AG04449 (cell line): ENCODE results near the gene FBXL4.
A peak's percentile ranks its signal among the peaks of the same experiment; 100 is the strongest.

Experiments
- CTCF ChIA-PET: fragments of 350-600 bp; formaldehyde crosslinking; extraction: SDS; loops from one replicate; lab custom pipeline; 2021; ENCODE audit warnings: antibody characterized with exemption; lab: Yijun Ruan, JAX
- POLR2A ChIA-PET: fragments of 400-600, 350-600 bp; formaldehyde crosslinking; extraction: SDS; loops from one replicate; lab custom pipeline; 2020; ENCODE audit warnings: antibody characterized with exemption, inconsistent platforms; lab: Yijun Ruan, JAX
- DNase-seq: peaks from one replicate; pipeline ENCODE4 v3.0.0-alpha.2; 2010; ENCODE audit warnings: low read depth, low spot score
- H3K4me3 ChIP-seq: 2 replicates; pipeline ENCODE4 v1.5.1; 2011; ENCODE audit warnings: low read depth, mild to moderate bottlenecking, control low read depth, low read length
- TF ChIP-seq, protein P1 (sequence below): IDR thresholded peaks from one replicate; pipeline ENCODE4 v1.5.1; 2011; ENCODE audit warnings: mild to moderate bottlenecking, moderate library complexity, low read length, control low read depth, inconsistent platforms; ENCODE audit not compliant: insufficient read depth; ENCODE audit errors: missing control alignments

FBXL4 gene

DNA sequence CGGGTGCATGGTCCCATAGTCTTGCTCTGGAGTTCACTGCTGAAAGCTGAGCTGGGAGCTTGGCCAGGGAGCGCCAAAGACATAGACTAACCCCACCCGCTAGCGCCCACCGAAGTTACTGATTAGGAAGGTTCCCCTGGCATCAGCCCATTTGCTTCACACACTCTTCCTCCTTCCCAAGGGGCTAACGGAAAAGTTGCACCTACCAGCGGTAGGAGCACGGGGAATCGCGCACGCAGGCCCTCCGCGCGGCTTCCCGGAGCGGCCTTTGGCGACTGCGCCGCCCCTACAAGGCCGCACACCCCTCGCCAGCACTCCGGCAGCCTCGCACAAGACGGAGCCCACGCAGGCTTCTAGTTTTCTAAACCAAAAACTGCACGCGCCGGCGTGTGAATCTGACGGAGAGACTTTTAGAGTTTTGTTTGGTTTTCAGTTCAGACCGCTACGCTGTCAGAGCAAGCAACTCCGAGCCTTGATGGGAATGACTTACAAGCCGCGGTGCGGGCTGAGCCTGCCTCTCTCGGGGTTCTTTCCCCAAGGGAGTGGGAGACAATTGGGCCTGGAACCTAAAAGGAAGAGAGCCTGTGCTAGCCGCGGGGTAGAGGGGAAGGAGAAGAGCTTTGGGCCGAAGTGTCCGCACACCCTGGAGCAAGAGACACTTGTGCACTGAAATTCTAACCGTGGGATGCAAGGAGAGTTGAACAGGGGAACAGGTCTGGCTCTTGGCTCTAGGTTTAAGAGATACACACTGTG, 114.3 kb downstream of the FBXL4 start:
- TF ChIP-seq, protein P1, sequence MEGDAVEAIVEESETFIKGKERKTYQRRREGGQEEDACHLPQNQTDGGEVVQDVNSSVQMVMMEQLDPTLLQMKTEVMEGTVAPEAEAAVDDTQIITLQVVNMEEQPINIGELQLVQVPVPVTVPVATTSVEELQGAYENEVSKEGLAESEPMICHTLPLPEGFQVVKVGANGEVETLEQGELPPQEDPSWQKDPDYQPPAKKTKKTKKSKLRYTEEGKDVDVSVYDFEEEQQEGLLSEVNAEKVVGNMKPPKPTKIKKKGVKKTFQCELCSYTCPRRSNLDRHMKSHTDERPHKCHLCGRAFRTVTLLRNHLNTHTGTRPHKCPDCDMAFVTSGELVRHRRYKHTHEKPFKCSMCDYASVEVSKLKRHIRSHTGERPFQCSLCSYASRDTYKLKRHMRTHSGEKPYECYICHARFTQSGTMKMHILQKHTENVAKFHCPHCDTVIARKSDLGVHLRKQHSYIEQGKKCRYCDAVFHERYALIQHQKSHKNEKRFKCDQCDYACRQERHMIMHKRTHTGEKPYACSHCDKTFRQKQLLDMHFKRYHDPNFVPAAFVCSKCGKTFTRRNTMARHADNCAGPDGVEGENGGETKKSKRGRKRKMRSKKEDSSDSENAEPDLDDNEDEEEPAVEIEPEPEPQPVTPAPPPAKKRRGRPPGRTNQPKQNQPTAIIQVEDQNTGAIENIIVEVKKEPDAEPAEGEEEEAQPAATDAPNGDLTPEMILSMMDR = no peak
- peak overlapping the region; percentile 59 for H3K4me3 ChIP-seq
- no peak for DNase-seq
- ChIA-PET CTCF (interaction anchor here (1.2 kb wide), 1 partner anchor 286 kb away, joined by 3 read pairs; no protein-coding TSS in a partner anchor), POLR2A (interaction anchor here (0.6 kb wide), 1 partner anchor 27 kb away, joined by 8 read pairs; no protein-coding TSS in a partner anchor)

DNA sequence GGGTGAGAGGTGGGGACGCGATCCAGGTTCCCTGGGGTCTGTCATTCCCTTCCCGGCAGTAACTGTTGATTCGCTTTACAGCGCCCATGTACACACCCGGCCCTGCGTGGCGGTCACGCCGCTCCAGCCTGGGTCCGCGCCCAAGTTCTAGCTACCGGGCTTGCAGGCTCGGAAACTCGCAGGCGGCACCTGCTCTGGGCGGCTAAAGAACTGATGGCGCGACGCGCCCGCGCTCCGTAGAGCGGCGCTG, 114.8 kb downstream of the FBXL4 start:
- TF ChIP-seq, protein P1 = no peak
- H3K4me3 ChIP-seq = peak overlapping the region; percentile 59
- POLR2A ChIA-PET = no interaction called here
- CTCF ChIA-PET = interaction anchor here (1.2 kb wide), 1 partner anchor 286 kb away, joined by 3 read pairs; no protein-coding TSS in a partner anchor
- no peak for DNase-seq

DNA sequence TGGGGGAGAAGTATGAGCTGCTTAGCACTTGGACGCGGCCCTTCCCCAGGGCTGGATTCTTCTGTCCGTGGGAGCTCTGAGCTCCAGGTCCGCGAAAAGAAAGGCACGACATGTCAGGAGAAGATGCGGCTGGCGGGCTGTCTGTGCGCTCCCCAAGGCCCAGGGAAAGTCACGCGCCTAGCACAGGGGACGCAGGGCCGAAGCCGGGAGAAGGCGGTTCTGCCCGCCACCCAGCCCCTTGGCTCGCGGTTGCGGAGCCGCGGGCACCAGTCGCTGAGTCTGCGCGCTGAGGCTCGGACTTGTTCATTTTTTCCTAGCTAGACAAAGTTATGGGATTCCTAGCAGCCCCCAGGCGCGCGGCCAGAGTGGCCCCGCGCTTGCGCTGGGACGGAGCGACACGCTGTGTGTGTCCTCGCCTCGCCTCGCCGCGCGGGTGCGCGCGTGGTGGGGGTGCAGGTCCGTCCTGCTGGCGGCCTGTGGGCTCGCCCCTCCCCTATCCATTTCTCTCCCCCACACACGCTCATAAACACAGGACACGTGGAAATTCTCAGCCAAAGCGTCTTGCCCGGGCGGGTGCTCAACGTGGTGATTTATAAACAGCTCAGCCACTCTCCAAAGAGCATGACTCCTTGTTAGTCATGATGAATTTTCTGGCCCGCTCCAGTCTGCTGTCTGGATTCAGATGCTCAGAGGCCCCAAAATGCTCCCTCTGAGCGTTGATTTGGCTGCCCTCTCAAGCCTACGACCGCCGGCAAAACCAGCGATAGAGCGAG, 115.3 kb downstream of the FBXL4 start:
- POLR2A ChIA-PET = no interaction called here
- TF ChIP-seq, protein P1 = no peak
- H3K4me3 ChIP-seq = peak overlapping the region; percentile 59
- peak; percentile 10 for DNase-seq
- CTCF ChIA-PET = interaction anchor here (1.2 kb wide), 1 partner anchor 287 kb away, joined by 3 read pairs; no protein-coding TSS in a partner anchor

DNA sequence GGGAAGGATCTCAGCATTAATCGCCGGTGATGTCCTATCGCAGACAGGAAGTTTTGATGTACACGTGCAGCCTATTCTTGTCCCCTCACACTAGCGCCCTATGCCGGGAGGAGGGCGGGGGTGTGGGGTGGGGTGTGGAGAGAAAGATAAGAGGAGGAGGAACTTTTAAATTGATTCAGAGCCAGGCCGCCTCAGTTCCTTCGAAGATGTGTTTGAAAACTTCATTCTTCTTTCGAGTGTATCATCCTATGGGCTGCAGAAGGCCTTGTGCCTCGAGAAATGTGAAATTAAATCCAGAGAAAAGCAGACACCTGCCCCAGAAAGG, 115.8 kb downstream of the FBXL4 start:
- CTCF ChIA-PET = no interaction called here
- H3K4me3 ChIP-seq = no peak overlapping the region
- TF ChIP-seq, protein P1 = no peak
- no peak for DNase-seq
- POLR2A ChIA-PET = no interaction called here

DNA sequence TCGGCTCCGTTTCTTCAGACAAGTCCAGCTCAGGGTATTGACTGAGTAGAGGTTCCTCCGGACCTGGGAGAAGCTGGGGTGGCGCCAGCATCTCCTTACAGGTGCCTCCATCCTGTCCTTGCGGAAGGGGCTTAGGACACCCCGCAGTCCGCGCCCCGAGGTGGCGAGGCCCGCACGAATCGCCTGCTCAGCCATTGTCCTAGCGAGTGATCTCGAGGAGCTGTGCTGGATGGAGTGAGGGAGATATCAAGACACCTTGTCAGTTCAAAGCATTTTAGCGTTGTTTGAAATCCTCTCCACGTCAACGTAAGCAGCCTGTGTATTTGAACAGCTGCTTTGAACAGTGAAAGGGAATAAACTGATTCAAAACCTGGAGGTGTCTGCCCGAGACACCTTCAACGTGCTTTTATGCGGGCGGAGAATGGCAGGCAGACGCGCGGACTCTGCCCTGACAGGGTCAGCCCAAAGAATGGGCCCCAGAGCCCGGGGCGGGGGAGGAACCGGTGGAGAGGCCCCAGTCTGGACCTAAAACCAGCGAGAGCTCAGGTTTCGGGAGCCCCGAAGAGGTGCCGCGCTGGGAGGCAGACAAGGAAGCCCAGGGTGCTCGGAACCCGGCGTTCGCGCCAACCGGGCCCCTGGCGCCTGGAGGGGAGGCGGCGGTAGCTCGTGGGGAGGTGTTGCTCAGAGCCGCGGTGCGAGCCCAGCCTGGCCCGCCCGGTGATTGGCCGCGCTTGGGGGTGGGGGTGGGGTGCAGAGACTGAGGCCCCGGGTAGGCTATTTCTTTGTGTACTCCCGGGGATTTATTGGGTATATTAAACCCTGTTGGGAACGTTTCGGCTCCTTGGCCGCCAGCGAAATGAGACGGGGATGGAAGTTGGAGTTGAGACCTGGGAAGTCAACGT, 116.4 kb downstream of the FBXL4 start:
- ChIA-PET POLR2A (no interaction called here), CTCF (no interaction called here)
- DNase-seq = no peak
- H3K4me3 ChIP-seq = no peak overlapping the region
- TF ChIP-seq, protein P1 = no peak
